COLO668 (cell line): ENCODE measurements around the gene ZNF878.
"Not testable (repeated sequence)": the region's sequence is repeated elsewhere in the genome, so short reads cannot be mapped to it uniquely, and the experiment has no call there.

Experiments used
- DNase-seq: peaks from one replicate; lab custom pipeline; 2025; ENCODE audit not compliant: unreplicated experiment; lab: John Stamatoyannopoulos, UW

The ZNF878 gene

DNA sequence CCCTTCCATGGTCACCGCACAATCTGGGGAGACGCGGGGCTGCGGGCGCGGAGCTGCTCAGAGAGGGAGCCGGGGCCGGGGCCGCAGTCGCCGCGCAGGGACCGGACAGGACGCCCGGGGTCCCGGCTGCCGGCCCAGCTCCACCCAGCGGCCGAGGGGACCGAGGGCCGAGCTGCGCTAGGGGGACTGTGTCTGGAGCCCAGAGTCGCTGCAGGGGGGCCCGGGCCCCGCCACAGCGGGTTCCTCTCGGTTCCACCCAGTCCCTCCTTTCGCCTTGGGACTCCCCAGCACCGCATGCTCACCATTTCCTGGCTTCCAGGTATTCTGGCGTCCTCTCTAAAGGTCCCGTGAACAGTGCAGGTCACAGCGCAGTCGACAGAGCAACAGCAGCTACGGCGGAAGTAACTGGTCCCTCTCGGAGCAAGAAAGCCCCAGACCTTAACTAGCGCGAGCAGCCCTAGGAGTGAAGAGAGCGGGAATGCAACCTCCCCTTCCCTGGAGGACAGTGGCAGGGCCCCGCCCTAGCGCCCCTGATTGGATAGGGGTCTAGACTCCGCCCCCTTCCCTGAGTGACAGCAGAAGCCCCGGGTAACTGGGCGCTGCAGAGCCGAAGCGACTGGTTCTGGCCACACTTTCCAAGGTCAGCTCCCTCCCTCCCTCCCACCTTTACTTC is at the start of gene ZNF878:
ZNF878 (minus strand) TSS at position 465 of the 673 bp plus-strand sequence; CDS start at position 305, 160 bp downstream.
- peak; percentile 93 for DNase-seq

- DNase-seq, result no peak
These were observed 45.3 kb upstream of the ZNF878 start for GRCh38 chr19:12098040-12098439.

DNA sequence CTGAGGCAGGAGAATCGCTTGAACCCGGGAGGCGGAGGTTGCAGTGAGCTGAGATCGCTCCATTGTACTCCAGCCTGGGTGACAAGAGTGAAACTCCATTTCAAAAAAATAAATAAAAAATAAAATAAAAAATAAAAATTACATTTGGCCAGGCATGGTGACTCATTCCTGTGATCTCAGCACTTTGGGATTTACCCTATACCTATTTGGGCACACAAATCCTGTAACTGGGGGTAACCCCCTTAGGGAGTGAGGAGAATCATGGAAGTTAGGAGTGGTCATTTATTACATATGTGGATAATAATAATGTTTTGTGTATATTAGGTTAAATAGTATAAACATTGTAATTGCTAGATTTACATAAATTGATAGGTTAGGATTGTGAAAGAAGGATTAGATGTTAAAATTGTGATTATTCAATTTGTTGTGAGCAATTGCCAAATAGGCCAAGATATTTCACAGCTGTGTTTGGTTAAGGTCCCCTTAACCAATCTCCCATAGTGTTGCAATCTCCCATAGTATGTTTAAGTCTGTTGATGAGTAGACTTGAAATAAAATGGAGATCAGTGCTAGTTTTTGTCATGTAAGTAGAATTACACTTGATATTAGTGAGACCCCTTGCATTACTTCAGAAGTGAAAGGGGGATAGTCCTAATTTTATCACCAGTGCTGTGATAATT is 42.5 kb upstream of the ZNF878 start:
- no peak for DNase-seq

GRCh38 chr19:12093777-12094176 is 41.0 kb upstream of the ZNF878 start:
- no peak for DNase-seq

GRCh38 chr19:12092956-12093355 is 40.2 kb upstream of the ZNF878 start:
- DNase-seq, result no peak

DNA sequence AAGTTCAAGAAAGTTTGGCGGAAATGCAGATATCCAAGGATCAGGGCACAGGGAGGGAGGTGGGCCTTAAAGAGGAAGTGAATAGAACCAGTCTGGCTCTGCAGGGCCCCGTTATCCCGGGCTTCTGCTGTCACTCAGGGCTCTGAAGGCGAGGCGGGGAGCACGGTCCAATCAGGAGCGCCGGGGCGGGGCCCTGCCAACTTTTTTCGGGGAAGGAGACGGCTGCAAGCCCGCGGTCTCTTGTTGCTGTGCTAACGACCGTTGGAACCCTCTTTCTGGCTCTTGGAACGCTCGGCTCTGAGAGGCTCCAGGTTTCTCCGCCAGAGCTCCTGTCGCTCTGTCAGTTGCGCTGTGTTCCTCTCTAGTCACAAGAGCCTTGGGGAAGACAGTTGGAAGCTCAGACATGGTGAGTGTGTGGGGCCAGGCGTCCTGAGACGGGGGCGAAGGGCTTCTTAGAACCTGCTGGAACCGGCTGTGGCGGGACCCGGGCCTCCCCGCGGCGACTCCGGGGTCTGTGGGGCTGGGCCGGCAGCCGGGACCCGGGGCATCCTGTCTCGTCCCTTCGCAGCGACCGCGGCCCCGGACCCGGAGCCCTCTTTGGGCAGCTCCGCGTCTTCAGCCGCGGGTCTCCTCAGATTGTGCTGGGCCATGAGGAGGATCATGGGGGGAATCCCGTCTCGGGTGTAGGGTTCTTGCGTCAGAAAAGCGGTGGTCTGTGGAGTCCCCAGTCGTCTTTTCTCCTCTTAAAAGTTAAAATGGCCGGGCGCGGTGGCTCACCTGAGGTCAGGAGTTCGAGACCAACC is 39.5 kb upstream of the ZNF878 start:
- DNase-seq, result no peak

- DNase-seq, result peak; percentile 27
These were observed 38.0 kb upstream of the ZNF878 start for GRCh38 chr19:12090807-12091206.

GRCh38 chr19:12085074-12085818 is 32.5 kb upstream of the ZNF878 start:
- no peak for DNase-seq

GRCh38 chr19:12083336-12083735 is 30.6 kb upstream of the ZNF878 start:
- not testable (repeated sequence) for DNase-seq

GRCh38 chr19:12077375-12077774 is 24.6 kb upstream of the ZNF878 start:
- DNase-seq, result no peak

- not testable (repeated sequence) for DNase-seq
These were observed 23.6 kb upstream of the ZNF878 start for GRCh38 chr19:12076331-12076730.

DNA sequence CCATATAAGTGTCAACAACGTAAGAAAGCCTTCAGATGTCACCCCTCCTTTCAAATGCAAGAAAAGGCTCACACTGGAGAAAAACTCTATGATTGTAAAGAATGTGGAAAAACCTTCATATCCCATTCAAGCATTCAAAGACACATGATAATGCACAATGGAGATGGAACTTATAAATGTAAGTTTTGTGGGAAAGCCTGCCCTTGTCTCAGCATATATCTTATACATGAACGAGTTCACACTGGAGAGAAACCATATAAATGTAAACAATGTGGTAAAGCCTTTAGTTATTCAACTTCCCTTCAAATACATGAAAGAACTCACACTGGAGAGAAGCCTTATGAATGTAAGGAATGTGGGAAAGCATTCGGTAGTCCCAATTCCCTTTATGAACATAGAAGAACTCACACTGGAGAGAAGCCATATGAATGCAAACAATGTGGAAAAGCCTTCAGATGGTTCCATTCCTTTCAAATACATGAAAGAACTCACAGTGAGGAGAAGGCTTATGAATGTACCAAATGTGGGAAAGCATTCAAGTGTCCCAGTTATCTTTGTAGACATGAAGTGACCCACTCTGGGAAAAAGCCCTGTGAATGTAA is 22.9 kb upstream of the ZNF878 start:
- DNase-seq, result no peak

GRCh38 chr19:12064590-12065538 is 12.1 kb upstream of the ZNF878 start, which contains the start of gene ZNF844:
Gene ZNF844, plus strand, starts transcription at chr19:12064731. Its CDS starts 143 bp downstream, at chr19:12064874.
- peak; percentile 94 for DNase-seq

DNA sequence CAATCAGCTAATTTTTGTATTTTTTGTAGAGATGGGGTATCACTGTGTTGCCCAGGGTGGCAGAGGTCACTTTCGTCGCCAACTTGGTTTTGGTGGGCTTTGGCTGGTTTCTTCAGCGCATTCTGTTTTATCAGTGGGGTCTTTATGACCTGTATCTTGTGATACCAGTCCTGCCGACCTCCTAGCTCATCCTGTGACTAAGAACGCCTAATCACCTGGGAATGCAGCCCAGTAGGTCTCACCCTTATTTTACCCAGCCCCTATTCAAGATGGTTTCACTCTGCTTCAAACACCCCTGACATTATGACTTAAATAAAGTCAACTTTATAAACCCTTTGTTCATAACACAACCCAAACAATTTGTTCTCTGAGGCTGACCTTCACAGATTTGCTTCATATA is 3.0 kb upstream of the ZNF878 start:
- no peak for DNase-seq

GRCh38 chr19:12052091-12052496 is 667 bp downstream of the ZNF878 start:
- DNase-seq, result peak; percentile 17

DNA sequence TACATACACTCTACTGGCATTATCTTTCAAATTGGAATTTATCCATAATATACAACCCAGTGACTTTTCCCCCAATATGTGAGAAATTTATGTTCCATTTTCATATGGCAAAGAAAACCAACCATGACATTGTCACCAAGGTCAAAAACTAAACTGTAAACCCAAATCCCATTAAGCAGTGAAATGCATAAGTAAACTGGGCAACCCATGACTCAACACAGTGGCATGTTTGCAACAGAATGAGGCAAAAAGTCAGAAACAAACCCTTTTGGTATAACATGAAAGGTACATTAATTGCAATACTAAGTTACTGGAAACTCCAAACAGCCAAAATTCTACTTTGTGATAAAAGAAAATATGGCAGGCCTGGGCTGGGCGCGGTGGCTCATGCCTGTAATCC is 4.9 kb downstream of the ZNF878 start:
- no peak for DNase-seq

GRCh38 chr19:12043752-12044422 is 8.9 kb downstream of the ZNF878 start:
- DNase-seq, result no peak

DNA sequence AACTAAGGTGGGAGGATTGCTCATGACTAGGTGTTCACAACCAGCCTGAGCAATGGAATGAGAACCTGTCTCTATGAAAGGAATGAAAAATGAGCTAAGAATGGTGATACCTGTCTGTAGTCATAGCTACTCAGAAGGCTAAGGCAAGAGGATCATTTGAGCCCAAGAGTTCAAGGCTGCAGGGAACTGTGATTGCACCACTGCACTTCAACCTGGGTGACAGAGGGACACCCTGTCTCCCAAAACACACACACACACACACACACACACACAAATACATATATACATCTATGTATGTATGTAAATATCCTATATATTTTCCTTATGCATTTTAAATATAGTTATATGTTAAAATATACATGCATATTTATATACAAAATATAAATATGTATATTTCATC is 9.9 kb downstream of the ZNF878 start:
- DNase-seq, result no peak
